Activated T-cell treated with anti-CD3 and anti-CD28 coated beads, Interleukin-2, amount 50 U/mL, for 24 hours (primary cell): Measurements from ENCODE around the gene IQCB1.
"Not testable (repeated sequence)": the region's sequence is repeated elsewhere in the genome, so short reads cannot be mapped to it uniquely, and the experiment has no call there.

ENCODE experiments used
- DNase-seq: peaks from one replicate; pipeline ENCODE4 v3.0.0-alpha.2; 2020
- H3K27ac Mint-ChIP-seq: 2 replicates; pipeline ENCODE4 v1.8.0; 2020; ENCODE audit warnings: mild to moderate bottlenecking, mixed read lengths
- H3K27me3 Mint-ChIP-seq: 2 replicates; pipeline ENCODE4 v1.8.0; 2020; ENCODE audit warnings: mixed read lengths
- H3K36me3 Mint-ChIP-seq: 2 replicates; pipeline ENCODE4 v1.8.0; 2020; ENCODE audit warnings: low read depth, mixed read lengths
- H3K4me1 Mint-ChIP-seq: 2 replicates; pipeline ENCODE4 v1.8.0; 2020; ENCODE audit warnings: low read depth, mixed read lengths
- H3K4me3 Mint-ChIP-seq: 2 replicates; pipeline ENCODE4 v1.8.0; 2020; ENCODE audit warnings: mild to moderate bottlenecking, moderate library complexity, mixed read lengths
- H3K9me3 Mint-ChIP-seq: 2 replicates; pipeline ENCODE4 v1.8.0; 2020; ENCODE audit warnings: mixed read lengths

IQCB1 gene

DNA sequence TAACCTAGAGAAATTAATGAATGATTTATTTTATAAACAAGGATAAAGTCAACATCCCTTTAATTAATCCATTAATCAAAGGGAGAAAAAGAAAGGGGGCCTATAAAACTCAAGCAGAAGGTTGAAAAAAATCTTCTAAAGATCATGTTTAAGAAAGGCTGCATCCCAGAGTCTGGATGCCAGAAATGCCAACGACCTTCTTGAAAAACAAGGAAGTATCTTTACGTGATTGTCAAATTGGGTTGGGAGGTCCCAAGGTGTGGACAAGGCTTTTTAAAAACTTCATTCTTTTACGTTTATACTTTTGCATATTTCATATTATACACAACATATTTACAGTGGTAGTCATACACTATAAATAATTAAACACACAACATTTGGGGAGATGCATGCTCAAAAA lies 86.9 kb downstream of the IQCB1 start:
- Mint-ChIP-seq H3K27ac (no peak overlapping the region), H3K9me3 (no peaks in the 10 kb centered on the region), H3K36me3 (peaks cover 4% of the 10 kb centered on the region), H3K4me3 (no peak overlapping the region), H3K27me3 (peaks cover 6% of the 10 kb centered on the region), H3K4me1 (peaks cover 9% of the 10 kb centered on the region)
- DNase-seq = no peak

DNA sequence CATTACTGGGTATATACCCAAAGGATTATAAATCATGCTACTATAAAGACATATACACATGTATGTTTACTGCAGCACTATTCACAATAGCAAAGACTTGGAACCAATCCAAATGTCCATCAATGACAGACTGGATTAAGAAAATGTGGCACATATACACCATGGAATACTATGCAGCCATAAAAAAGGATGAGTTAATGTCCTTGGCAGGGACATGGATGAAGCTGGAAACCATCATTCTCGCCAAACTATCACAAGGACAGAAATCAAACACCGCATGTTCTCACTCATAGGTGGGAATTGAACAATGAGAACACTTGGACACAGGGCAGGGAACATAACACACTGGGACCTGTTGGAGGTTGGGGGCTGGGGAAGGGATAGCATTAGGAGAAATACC lies 91.8 kb downstream of the IQCB1 start:
- not testable (repeated sequence) for H3K4me3 Mint-ChIP-seq, H3K27me3 Mint-ChIP-seq, H3K27ac Mint-ChIP-seq, DNase-seq, H3K9me3 Mint-ChIP-seq
- peaks cover 28% of the 10 kb centered on the region for H3K36me3 Mint-ChIP-seq
- H3K4me1 Mint-ChIP-seq = peaks cover 27% of the 10 kb centered on the region

DNA sequence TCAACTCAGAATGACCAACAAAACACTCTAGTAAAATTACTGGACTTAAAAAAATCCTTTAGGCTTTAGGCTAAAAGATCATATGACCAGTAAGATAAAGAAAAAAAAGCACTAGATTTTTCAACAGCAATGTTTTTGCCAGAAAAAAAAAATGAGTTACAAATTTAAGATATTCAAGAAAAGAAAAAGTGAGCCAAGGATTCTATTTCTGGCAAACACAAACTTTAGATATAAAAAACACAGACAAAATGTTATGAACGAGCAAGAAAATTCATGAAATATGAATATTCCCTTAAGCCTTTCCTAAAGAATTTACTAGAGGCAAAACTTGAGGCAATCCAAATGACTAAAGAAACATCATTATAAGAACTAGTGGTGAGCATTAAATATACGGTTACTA lies 94.0 kb downstream of the IQCB1 start:
- H3K4me1 Mint-ChIP-seq = peaks cover 37% of the 10 kb centered on the region
- H3K27ac Mint-ChIP-seq = no peak overlapping the region
- no peak overlapping the region for H3K4me3 Mint-ChIP-seq
- H3K27me3 Mint-ChIP-seq = no peaks in the 10 kb centered on the region
- H3K9me3 Mint-ChIP-seq = peaks cover 2% of the 10 kb centered on the region
- peaks cover 35% of the 10 kb centered on the region for H3K36me3 Mint-ChIP-seq
- no peak for DNase-seq

DNA sequence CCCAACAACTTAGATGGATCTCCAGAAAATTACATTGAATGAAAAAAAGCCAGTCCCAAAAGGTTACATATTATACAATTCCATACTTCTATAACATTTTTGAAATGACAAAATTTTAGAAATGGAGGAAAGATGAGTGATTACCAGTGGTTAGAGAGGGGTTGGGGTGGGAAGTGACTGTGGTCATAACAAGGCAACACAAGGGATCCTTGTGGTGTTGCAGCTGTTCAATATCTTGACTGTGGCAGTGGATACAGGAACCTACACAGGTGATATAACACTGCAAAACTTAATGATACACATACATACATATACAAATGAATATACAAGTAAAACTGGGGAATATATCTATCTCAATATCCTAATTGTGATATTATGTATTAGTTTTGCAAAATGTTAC lies 95.0 kb downstream of the IQCB1 start:
- Mint-ChIP-seq H3K36me3 (peaks cover 35% of the 10 kb centered on the region), H3K27me3 (no peaks in the 10 kb centered on the region), H3K4me3 (no peak overlapping the region), H3K4me1 (peaks cover 43% of the 10 kb centered on the region), H3K9me3 (peaks cover 2% of the 10 kb centered on the region), H3K27ac (no peak overlapping the region)
- no peak for DNase-seq

DNA sequence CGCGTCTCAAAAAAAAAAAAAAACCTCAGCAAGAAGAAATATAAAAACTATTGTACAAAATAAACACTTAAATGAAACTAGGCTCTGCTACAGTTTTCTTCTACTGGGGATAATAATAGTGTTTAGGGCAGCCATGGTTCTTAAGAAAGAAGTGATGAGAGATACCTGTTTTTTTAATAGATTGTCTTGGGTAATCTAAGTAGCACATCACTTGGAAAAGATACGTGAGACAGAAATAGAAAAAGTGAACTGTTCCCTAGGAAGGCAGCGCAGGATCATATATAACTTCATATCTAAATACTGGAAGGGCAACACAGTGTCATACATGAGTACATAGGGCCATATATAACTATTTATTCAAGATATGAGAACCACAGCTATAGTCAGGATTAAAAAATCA lies 97.2 kb downstream of the IQCB1 start:
- H3K4me3 Mint-ChIP-seq = no peak overlapping the region
- H3K4me1 Mint-ChIP-seq = peaks cover 50% of the 10 kb centered on the region
- no peak overlapping the region for H3K27ac Mint-ChIP-seq

DNA sequence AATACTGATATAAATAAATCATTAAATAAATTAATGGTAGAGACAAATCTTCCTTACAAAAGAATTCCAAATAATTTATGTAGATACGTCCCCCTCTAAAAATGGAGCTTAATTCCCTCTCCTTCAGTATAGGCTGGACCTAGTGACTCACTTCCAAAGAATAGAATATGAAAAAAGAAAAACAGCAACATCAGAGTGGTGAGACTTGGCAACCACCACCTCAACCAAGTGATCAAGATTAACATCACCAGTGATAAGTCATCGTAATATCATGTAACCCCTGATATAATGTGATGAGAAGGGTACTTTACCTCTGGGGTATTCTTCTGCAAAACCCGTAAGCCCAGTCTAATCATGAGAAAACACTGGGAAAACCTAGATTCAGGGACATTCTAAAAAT lies 98.7 kb downstream of the IQCB1 start:
- Mint-ChIP-seq H3K4me3 (no peak overlapping the region), H3K36me3 (peaks cover 24% of the 10 kb centered on the region), H3K9me3 (no peaks in the 10 kb centered on the region), H3K4me1 (peaks cover 56% of the 10 kb centered on the region), H3K27me3 (no peaks in the 10 kb centered on the region), H3K27ac (peak overlapping the region; percentile 86)
- DNase-seq = no peak

More for the DNA sequence above, 97.2 kb downstream of the IQCB1 start:
- Mint-ChIP-seq H3K36me3 (peaks cover 30% of the 10 kb centered on the region), H3K27me3 (no peaks in the 10 kb centered on the region), H3K9me3 (peaks cover 2% of the 10 kb centered on the region)
- no peak for DNase-seq

DNA sequence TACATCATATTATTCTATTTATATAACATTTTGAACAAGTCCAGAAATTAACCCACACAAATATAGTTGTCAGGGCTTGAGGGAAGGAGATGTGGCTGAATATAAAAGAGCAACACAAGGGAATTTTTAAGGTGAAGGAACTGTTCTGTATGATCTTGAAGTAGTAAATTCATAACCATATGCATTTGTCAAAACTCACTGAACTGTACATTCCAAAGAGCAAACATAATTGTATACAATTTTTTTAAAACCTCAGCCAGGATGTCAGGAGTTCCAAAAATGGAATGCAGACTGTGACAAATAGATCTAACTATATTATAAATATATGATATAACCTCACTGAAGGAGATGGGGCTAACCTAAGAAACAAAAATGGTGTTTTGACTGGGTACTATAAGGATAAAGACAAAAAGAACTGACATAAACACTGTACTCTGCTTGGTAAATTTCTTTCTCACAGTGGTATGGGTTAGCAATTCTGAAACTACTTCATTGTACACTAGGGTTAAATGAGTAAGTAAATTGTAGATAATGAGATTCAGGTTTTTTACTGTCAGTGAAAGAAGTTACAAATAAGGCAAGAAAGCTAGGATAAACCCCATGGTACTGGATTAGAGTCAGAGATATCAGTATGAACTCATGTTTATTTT lies 99.7 kb downstream of the IQCB1 start:
- Mint-ChIP-seq H3K27ac (peak overlapping the region; percentile 50), H3K9me3 (no peaks in the 10 kb centered on the region), H3K4me3 (no peak overlapping the region), H3K4me1 (peaks cover 55% of the 10 kb centered on the region), H3K36me3 (peaks cover 27% of the 10 kb centered on the region), H3K27me3 (no peaks in the 10 kb centered on the region)
- no peak for DNase-seq

DNA sequence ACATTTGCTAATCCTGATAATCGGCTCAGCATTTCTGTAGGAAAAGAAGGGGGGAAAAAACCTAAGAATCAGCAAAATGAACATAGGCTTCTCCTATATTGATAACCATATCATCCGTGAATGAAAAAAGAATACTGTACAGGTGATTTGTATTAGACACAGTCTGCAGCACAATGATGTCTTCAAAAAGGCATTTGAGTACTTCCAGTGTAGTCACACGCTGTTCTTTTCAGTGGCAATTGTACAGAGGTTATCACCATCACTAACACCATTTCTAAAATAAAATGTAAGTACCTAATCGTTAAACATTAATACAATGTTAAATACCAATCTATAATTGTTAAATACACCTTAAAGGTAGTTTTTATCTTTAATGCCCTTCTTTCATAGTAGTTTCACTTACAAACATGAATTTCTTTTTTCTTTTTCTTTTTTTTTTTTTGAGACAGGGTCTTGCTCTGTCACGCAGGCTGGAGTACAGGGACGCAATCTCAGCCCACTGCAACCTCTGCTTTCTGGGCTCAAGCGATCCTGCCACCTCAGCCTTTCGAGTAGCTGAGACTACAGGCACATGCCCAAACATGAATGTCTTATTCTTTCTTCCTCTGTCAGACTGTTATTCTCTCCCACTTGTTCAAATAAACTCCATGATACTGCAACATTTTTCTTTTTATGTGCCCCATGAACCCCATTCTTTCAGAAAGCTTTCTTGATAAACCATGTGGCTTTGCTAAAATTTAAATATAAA lies 103.7 kb downstream of the IQCB1 start:
- Mint-ChIP-seq H3K4me3 (no peak overlapping the region), H3K36me3 (peaks cover 37% of the 10 kb centered on the region), H3K9me3 (no peaks in the 10 kb centered on the region), H3K4me1 (peaks cover 26% of the 10 kb centered on the region), H3K27ac (no peak overlapping the region), H3K27me3 (no peaks in the 10 kb centered on the region)
- DNase-seq = no peak

DNA sequence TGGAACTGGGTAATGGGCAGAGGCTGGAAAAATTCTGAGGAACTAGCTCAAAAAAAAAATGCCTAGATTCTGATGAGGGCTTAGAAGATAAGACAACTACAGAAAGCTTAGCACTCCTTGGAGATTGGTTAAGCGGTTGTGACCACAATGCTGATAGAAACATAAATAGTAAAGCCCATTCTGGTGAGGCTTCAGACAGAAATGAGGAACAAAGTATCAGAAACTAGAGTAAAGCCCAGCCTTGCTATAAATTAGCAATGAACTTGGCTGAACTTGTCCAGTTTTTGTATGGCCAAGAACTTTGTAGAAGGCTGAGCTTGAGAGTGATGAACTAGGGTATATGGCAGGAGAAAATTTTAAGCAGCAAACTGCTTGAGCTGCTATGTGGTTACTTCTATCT lies 110.7 kb downstream of the IQCB1 start:
- H3K27ac Mint-ChIP-seq = no peak overlapping the region
- H3K27me3 Mint-ChIP-seq = no peaks in the 10 kb centered on the region
- DNase-seq = no peak
- H3K36me3 Mint-ChIP-seq = peaks cover 78% of the 10 kb centered on the region
- H3K9me3 Mint-ChIP-seq = no peaks in the 10 kb centered on the region
- no peaks in the 10 kb centered on the region for H3K4me1 Mint-ChIP-seq
- H3K4me3 Mint-ChIP-seq = no peak overlapping the region

DNA sequence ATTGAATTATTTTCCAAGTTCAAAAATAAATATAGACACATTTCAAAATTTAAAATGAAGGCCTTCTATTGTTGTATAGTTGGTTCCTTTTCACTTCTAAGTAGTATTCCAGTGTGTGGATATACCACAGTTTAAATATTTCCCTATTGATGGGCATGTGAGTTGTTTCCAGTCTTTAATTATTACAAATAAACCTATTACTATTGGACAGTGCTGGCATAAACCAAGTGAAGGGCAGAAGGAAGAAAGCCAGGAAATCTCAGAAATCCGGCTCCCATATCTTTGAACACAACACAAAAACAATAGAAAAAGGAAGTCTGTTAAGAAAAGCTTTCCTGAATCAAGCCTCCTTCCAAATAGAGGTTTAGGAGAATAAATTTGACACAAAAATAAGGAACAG lies 111.4 kb downstream of the IQCB1 start:
- H3K36me3 Mint-ChIP-seq = peaks cover 75% of the 10 kb centered on the region
- no peaks in the 10 kb centered on the region for H3K27me3 Mint-ChIP-seq
- no peak for DNase-seq
- no peak overlapping the region for H3K4me3 Mint-ChIP-seq
- no peaks in the 10 kb centered on the region for H3K9me3 Mint-ChIP-seq
- no peak overlapping the region for H3K27ac Mint-ChIP-seq
- peaks cover 3% of the 10 kb centered on the region for H3K4me1 Mint-ChIP-seq

DNA sequence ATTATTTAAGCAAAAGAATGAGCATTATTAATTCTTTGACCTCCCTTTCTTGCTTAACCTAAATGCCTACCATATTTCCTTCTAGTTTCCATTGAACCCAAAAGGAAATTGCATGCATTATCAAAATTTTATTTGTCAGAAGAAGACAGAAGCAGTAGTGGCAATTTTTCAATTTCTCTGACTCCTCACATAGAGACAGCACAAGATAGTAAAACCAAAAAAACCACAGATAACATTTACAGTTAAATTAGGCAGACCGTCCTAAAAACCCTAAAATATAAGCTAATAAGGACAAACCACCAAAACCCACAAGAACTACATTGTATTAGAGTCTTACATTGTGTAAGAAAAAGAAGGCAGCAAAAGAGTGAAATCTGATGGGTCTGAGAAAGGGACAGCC lies 112.4 kb downstream of the IQCB1 start:
- Mint-ChIP-seq H3K9me3 (no peaks in the 10 kb centered on the region), H3K4me1 (peaks cover 13% of the 10 kb centered on the region), H3K27ac (no peak overlapping the region), H3K4me3 (no peak overlapping the region), H3K27me3 (no peaks in the 10 kb centered on the region), H3K36me3 (peaks cover 75% of the 10 kb centered on the region)
- no peak for DNase-seq

DNA sequence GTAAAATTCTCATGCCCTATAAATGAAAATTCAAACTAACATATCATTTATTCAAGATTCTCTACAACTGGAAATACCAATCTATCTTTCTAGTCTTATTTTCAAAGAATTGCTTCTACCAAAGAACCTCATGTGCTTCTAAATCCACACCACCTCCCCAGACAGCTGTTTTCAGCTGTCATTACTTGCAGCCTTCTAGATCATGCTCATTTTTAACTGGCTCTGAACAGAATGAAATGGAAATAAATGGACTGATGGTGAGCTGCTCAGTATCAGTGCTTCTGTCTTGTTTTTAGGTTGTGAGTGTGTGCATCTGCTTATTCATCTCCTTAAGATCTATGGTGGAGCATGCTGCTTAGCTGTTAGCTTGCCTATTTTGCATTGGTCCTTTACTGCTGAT lies 114.7 kb downstream of the IQCB1 start:
- H3K36me3 Mint-ChIP-seq = peaks cover 79% of the 10 kb centered on the region
- H3K27me3 Mint-ChIP-seq = no peaks in the 10 kb centered on the region
- DNase-seq = no peak
- H3K27ac Mint-ChIP-seq = no peak overlapping the region
- no peaks in the 10 kb centered on the region for H3K9me3 Mint-ChIP-seq
- peaks cover 16% of the 10 kb centered on the region for H3K4me1 Mint-ChIP-seq
- H3K4me3 Mint-ChIP-seq = no peak overlapping the region
